ENCODE data around the gene PRR36. TPM values are rescaled to one million over a fixed set of nuclear protein-coding genes. Genes with fewer than 3 reads are reported as not detected.

Gene PRR36
- total RNA-seq, 1 donor from 2014 or later: not detected

DNA sequence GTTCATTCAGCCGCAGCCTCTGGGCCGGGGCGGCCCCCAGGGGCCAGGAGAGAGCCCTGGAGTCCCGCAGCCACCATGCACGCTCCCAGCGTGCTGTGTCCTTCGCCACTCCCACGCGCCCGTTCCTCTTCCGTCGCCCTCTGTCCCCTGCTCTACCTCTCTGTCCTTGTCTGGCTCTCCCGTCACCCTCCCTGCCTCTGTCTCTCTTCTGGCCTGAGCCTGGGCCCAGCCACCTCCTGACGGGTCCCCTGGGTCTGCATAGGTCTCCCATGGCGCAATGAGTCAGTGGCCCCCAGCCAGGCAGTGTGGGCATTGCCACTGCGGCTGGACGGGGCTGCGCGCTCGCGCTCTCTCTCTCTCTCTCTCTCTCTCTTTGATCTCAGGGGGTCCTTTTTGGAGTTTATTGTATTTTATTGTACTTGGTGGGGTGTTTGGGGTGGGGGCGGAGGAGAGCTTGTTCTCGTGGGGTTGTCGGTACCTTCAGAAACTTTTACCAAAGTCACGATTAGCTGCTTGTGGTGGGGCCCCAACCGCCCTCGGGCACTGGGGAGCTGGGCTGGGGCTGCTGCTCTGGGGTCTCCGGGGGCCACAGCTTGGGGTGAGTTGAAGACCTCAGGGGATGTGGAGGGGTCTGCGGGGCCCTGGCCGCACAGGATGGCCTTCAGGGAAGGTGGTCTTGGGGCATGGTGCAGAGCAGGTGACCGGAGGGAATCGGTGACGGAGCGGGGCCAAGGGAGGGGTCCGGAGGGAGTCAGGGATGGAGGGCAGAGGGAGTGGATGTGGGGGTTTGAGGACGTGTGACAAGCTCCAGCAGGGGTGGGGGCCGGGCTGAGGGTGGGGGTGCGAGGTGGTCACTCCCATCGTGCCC, 38.7 kb upstream of the PRR36 start:
- no peak for DNase-seq

DNA sequence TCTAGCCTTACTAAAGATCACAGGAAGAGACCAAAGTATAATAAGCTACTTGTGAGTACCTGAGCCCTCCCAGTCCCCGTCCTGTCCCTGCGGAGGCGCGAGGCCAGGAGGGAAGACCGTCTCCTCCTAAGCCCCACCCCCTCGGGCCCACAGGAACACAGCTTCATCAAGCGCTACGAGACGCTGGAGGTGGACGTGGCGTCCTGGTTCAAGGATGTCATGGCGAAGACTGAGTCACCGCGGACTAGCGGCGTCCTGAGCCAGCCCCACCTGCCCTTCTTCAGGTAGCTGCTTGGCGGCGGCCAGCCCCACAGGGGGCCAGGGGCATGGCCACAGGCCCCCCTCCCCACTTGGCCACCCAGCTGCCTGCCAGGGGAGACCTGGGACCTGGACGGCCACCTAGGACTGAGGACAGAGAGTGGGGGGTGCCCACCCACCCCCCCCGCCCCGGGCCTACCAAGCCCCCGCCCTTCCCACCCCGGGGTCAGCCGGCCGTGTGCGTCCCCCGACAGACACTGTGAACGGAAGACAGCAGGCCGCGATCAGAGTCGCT, 38.0 kb upstream of the PRR36 start:
- DNase-seq: no peak

DNA sequence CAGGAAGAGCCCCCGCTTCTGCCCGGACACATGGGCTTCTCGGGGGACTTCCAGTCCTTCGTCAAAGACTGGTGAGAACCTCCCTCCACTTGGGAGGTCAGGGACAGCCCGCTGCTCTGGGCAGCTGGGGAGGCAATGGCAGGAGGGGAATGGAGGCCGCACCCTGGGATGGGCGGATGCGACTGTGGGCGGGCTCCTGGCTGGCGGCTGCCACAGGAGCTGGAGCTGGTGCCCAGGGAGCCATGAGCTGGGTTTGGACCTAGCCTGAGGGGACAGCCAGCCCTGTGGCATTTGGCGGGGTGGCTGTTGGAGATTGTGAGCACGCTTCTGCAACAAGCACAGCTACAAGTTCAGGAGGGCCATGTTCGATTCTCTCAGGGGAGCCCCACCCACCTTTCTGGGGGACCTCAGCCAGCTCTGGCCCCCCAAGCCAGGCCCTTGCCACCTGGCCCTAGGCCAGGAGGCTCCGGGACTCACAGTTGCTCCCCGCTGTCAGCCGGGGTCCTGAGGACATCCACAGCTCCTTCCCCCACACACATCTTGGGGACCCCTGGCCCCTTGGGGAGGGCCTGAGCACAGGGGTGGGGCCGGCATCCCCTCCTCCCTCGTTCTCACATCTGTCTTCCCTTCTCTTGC, 37.4 kb upstream of the PRR36 start:
- DNase-seq: no peak

DNA sequence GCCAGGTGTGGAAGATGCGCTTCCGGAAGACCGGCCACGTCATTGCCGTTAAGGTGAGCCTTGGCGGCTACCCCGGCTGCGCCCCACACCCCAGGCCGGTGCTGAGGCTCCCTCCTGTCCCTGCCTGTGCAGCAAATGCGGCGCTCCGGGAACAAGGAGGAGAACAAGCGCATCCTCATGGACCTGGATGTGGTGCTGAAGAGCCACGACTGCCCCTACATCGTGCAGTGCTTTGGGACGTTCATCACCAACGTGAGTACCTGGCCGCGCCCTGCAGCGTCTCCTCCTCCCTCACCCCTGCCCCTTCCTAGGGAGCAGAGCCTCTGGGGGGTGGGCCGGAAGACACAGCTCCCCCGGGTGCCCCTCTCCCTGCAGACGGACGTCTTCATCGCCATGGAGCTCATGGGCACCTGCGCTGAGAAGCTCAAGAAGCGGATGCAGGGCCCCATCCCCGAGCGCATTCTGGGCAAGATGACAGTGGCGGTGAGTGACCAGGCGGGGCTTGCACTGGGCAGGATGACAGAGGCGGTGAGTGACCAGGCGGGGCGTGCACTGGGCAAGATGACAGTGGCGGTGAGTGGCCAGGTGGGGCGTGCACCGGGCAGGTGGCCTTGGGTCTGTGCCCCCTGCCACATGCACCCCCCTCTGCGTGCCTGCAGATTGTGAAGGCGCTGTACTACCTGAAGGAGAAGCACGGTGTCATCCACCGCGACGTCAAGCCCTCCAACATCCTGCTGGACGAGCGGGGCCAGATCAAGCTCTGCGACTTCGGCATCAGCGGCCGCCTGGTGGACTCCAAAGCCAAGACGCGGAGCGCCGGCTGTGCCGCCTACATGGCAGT, 36.4 kb upstream of the PRR36 start:
- DNase-seq: no peak

DNA sequence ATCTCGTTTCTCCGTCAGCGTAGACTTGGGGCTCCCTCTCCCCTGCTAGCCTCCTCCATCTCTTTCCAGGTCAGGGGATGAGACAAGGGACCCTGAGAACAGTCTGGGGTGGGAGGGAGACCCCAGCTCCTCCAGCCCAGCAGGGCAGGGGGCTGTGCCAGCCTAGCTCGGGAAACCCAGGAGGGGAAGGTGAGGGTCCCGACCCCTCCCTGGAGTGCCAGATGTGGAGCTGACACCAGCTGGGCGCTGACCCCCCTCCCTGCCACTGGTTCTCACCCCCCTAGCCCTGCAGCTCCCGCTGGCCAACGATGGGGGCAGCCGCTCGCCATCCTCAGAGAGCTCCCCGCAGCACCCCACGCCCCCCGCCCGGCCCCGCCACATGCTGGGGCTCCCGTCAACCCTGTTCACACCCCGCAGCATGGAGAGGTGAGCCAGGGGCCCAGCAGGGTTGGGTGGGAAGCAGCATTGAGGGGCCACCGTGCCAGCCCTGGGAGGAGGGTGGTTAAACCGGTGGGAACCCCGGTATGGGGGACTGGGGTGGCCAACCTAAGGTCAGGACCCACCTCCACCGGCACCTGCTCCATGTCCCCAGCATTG, 35.4 kb upstream of the PRR36 start:
- DNase-seq: no peak

DNA sequence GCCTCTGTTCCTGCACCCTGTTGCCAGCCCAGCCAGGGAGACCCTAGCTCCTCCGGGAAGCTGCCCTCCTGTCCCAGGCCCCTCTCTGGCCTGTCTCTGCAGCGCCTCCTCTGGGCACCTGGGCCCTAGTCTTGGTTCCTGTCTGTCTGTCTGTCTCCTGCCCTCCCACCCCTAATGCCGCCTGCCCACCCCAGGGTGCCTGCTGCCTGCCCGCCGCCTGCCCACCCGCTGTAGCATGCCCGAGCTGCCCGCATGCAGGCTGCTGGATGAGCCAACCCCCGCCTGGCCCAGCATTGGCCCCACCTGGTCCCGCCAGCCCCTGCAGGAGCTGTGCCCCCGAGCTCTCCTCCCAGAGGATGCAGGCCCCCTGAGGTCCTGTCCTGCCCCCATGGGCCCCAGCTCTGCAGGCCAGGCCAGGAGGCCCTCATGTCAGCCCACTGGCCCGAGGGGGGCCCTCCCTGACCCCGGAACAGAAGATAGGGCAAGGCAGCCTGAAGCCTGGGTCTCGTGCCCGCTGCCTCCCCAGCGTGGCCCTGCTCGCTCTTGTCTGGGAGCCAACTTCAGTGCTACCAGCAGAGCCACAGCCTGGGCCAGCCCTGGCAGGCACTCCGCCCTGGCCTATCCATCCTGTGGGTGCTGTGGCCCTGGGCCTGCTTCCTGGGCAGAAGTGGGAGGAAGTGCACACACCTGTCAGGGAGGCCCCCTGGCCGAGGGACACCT, 34.7 kb upstream of the PRR36 start:
- DNase-seq: no peak

DNA sequence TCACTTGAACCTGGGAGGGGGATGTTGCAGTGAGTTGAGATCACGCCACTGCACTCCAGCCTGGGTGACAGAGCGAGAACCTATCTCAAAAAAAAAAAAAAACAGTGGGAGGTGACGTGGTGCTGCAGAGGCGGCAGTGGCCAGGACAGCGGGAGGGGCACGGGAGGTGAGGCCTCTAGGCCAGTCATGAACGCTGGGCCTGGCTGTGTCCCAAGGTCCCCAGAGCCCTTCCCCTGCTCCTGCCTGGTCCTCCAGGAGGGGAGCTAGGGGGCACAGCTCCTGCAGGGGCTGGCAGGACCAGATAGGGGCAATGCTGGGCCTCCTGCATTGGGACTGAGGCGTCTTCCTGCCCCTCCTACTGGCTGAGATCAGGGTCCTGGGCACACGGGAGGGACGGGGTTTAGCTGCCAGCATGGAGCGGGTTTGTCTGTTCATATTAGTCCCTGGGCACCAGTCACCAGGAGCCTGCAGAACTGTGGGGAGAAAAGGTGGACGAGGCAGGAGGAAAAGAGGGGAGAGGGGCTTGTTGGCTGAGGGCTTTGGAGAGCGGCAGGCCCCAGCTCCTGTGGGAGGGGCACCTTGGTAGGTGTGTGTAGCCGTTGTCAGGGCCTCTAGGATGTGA, 34.0 kb upstream of the PRR36 start:
- DNase-seq: no peak

DNA sequence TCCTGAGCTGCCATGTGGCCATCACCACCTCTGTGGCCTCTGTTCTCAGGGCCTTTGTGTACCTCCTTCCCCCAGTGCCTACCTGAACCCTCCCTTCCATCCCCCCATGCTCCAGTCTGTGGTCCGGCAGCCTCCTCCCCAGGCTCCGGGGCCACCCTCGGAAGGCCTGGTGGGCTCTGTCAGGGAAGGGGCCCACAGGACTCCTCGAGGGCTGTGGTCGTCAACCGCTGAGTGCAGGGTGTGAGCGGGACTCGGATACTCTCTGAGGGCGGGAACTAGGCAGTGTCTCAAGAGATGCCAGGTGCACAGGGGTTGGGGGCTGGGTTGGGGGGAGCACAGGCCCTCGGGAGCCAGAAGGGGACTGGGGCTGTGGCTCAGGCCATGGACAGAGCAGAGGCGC, 33.4 kb upstream of the PRR36 start:
- no peak for DNase-seq

DNA sequence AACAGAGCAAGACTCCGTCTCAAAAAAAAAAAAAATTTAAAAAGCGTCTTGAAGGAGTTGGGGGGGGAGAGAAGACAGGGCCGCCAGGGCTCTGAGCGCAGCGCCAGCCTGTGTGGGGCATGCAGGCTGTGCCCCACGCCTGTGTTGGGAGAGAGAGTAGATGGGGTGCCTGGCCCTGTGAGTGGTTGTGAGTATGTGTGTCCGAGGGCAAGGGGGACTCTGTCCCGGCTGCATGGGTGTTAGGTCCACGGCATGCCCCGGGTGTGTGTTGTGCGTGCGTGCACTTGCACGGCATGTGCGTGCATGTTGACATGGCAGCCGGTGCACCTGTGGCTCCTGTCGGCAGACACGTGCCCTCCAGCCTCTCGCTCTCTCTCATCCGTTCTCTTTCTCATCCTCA, 32.9 kb upstream of the PRR36 start:
- DNase-seq: no peak

DNA sequence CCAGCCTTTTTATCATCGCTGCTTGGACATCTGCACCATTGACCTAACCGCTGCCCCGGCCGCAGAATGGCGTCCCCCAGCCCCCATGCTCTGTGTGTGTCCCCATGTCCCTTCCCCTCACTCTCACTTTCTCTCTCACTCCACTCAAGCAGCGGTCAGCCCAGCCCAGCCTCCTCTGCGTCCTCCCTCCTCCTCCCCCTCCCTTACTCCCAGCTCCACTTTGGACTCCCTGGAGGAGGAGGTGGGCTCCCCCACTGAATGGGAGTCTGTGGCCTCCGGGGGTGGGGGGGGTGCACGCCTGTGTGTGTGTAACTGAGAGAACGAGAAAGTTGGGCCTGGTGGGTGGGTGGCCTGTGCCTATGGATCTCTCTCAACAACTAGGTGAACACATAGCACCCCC, 31.7 kb upstream of the PRR36 start:
- no peak for DNase-seq

DNA sequence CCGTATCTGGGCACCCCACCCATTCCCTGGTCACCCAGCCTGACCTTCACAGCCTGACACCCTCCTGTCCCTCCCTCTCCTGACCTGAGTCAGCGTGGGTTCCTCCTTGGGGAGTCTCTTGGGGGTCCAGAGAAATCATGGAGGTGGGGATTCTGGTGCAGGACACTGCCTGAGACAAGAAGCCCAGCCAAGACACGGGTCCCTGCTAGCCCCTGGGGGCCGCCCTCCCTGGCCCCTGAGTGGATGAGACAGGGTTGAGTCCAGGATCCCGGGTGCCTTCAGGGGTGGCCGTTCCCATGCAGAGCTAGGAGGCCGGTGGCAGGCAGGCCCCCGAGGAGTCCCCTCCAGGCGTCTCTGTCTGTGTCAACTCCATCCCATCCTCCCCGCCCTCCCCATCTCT, 31.1 kb upstream of the PRR36 start:
- DNase-seq: no peak

DNA sequence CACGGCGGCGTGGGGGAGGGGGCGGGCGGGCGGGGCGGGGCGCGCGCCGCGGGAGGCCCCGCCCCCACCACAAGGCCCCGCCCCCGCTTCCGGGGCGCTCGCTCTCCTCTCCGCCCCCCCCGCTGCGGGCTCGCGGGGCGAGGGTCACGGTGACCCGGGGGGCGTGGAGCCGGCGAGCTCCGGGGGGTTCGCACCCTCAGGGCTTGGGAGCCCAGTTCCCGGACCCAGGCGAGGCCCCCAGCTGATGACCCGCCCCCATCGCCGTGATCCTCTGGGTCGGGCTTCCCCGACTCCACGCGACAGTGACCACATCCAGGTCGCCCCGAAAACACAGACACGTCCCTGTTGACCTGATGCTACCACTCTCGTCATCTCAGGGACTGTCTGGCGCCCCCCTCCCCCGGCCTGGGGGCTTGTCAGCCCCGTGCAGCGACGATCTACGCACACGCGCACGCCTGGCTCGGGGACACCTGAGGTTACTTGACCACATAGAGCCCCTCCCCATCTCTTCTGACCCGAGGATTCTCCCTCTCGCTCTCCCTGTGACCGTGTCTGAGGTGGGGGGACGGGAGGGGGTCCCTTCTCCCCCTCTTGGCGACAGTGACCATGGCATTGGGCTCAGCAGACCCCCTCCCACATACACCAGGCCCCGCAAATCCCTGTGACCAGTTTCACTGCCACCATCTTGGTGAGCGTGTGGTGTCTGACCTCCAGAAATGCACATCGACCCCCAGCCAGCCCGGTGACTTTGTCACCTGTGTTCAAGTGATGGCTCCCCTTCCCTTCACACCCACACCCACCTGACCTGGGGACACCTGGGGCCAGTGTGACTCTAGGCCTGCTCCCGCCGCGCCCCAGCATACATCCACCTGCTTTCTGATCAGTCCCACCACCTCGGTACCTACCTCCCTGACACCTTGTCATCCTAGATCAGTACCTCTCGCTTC, 30.2 kb upstream of the PRR36 start:
- peak; percentile 30 for DNase-seq

DNA sequence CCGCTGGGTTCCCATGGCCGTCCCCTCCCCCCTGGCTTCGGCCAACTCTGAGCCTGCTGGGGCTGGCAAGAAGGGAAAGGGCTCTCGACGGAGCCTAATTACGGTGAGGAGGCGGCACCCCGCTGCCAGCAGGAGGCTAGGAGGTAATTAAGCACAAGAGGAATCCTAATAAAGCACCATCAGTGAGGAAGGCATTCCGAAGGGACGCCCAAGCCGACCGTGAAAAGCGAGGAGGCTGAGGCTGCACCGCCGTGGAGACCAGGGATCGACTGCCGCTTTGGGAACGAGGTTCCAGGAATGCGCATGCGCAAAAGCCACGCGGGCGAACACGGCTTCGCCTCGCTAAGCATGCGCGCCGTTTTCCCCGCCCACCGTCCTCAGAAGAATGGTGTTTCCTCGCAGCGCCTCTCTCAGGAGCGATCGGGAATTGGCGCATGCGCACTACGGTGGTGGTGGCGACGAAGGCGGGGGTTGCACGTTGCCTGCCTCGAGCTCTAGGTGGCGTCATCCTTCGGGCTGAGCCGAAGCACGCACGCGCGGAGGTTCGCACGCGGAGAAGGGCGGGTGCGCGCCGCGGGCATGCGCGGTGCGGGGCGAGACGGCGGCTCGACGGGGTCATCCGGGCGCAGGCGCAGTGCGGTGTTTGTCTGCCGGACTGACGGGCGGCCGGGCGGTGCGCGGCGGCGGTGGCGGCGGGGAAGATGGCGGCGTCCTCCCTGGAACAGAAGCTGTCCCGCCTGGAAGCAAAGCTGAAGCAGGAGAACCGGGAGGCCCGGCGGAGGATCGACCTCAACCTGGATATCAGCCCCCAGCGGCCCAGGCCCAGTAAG, 29.3 kb upstream of the PRR36 start, which contains the start of gene MAP2K7:
Gene MAP2K7, plus strand, starts transcription at position 634 of the 830 bp plus-strand sequence. Its CDS starts 68 bp downstream, at position 702.
- DNase-seq: peak; percentile 100

DNA sequence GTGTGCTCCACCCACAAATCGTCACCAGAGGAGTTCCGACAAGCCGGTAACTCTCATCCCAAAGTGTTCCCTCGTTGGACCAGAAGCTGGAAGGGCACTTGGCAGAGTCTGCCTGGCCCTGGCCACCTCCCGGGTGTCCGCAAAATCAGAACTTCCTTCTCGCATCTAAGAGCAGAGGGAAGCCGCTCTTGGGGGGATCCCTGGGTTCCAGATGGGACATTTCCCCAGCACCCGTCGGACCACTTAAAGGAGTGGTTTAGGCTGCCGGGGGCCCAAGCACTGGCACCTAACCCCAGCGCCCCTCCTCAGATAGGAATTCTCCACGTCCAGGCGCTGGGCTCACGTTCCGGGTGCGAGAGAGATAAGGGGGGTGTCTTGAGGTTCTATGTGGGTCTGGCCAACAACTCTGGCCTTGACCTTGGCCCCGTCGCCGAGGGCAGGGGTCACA, 28.6 kb upstream of the PRR36 start:
- no peak for DNase-seq

DNA sequence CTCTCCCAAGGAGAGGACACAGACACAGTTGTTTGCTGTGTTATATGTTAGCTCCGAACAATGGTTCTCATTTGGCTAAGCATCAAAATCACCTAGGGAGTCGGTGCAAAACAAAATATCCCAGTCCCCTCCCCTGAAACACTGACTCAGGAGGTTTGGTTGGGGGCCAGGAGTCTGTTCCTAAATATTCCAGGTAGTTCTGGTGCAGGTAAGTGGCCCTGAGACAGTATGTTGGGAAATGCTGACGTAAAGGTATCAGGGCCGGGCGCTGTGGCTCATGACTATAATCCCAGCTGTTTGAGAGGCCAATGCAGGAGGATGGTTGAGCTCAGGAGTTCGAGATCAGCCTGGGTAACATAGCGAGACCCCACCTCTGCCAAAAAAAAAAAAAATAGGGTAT, 27.1 kb upstream of the PRR36 start:
- no peak for DNase-seq

DNA sequence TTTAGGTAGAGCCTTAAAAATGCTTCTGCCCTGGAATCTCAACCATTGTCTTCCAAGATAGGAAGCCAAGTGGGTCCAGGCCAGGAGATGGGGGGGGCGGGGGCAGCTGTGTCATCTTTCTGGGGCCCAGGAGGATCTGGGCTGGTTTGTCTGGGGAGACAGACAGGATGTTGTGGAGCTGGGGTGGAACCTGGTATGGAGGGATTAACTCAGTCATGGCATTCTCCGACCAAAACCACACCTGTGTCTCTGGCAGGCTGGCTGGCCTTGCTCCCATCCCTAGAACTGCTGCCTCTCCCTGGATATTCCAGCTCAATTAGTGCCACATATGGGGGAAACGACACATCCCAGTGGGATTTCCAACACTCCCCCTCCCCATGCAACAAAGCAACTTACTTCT, 26.7 kb upstream of the PRR36 start:
- no peak for DNase-seq

DNA sequence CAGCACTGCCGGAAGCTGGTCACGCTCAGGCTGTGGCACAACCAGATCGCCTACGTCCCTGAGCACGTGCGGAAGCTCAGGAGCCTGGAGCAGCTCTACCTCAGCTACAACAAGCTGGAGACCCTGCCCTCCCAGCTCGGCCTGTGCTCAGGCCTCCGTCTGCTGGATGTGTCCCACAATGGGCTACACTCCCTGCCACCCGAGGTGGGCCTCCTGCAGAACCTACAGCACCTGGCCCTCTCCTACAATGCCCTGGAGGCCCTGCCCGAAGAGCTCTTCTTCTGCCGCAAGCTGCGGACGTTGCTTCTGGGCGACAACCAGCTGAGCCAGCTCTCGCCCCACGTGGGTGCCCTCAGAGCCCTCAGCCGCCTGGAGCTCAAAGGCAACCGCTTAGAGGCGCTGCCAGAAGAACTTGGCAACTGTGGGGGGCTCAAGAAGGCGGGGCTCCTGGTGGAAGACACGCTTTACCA, 26.2 kb upstream of the PRR36 start:
- no peak for DNase-seq

DNA sequence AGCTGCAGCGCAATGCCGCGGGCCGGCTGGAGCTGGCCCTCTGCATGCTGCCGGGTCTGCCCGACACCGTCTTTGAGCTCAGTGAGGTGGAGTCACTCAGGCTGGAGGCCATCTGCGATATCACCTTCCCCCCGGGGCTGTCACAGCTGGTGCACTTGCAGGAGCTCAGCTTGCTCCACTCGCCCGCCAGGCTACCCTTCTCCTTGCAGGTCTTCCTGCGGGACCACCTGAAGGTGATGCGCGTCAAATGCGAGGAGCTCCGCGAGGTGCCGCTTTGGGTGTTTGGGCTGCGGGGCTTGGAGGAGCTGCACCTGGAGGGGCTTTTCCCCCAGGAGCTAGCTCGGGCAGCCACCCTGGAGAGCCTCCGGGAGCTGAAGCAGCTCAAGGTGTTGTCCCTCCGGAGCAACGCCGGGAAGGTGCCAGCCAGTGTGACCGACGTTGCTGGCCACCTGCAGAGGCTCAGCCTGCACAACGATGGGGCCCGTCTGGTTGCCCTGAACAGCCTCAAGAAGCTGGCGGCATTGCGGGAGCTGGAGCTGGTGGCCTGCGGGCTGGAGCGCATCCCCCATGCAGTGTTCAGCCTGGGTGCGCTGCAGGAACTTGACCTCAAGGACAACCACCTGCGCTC, 25.7 kb upstream of the PRR36 start:
- DNase-seq: no peak

DNA sequence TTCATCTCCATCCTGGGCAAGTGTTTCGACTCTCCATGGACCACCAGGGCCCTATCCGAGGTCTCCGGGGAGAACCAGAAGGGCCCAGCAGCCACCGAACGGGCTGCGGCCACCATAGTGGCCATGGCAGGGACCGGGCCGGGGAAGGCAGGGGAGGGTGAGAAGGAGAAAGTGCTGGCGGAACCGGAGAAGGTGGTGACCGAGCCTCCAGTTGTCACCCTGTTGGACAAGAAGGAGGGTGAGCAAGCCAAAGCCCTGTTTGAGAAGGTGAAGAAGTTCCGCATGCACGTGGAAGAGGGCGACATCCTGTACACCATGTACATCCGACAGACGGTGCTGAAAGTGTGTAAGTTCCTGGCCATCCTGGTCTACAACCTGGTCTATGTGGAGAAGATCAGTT, 24.8 kb upstream of the PRR36 start:
- DNase-seq: no peak

Measured in dermis blood vessel endothelial cell (primary cell).